ENCODE data around the gene HAUS7.

Gene HAUS7

DNA sequence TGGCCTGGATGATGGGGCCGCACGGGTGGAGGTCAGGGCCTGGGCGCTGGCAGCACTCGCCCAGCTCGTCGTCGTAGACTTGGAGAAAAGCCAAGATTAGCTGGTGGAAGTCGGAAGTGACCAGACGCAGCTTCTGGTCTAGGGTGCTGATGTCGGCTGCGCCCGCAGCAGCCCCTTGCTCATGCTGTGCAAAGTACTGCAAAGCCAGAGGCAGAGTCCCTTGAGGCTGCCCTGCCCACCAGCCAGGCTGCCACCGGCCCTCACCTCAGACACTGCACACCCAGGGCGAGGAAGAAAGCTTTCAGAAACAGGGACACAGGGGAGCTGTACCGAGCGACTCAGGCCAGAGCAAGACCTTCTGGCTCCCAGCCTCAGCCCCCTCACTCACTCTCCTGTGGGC lies 14.8 kb downstream of the HAUS7 start:
- no peak for DNase-seq (ENCODE audit: low read depth in 2 of 2)

DNA sequence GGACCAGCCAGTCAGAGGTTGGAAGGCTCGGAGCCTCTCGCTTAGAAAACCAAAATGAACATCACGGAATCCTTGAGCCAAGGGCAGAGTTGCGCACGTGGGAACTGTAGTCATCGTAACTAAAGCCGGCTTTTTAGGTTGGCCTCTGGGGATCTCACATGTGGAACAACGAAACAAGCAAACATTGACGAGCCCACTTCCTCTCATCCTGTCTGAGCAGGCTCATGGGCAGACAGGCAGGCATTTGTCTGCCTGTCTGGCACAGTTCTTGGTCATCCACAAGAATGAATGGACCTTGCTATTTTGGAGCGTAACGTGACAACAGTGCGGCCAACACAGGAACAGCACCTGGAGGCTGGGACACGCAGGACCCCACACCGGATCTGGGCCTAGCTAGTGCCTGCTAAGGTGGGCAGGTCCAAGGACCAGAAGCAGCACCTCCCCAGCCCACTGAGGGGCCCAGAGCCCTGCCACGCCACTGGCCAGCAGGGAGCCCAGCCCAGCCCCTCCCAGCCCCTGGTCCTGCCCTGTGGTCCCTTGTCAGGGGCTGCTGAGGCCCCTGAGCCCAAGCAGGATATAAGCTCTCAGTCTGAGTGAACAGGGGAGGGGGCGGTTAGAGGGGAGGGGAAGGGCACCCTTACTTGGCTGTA lies 15.3 kb downstream of the HAUS7 start:
- no peak for DNase-seq (ENCODE audit: low read depth in 2 of 2)

DNA sequence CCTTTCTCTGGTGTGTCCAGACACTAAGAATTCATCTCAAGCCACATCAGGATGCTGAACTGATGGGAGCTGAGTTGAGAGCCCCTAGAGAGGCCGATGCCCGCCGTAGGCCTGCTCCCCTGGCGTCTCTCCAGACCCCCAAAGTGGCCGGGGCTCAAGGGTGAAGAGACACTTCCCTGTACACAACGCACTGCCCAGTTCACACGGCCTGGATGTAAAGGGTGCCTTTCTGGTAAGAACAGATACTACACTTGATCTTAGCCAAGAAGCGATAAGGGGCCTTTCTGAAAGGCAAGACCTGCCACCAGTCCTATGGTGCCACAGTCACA lies 19.5 kb downstream of the HAUS7 start:
- no peak for DNase-seq (ENCODE audit: low read depth in 2 of 2)

DNA sequence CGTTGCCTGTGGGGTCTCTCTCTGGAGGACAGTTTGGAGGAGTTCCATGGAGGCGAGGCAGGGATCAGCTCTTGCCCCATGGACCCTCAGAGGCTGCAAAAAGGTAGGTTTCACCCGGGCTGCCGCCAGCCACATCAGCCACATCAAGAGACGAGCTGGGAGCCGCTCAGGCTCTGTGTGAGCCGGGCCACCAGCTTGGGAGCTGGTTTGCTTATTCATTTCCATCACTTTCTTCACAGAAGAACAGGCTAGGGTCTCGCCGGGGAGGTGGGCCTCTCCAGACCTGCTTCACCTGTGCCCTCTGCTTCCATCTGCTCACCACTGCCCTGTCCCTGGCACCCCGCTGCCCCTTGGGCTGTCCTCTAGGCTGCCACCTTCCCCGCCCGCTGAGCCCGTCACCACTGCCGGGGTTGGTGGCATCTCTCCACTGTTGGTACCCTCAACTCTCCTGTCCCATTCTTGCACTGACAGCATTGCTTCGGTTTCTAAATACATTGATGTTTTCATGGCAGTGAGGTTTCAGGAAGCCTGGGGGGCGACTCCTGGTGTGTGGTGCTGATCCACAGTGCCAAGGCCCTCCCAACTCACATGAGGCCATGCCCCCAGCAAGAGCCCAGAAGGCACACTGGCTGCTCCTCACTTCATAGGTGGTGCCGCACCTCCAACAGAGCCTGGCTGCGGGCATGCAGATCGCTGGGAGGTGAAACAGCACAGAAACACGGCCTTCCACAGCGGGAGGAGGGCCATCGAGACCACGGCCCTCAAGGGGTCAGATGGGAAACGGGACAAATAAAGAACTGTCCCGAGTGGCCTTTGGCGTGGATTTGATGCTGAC lies 20.0 kb downstream of the HAUS7 start:
- no peak for DNase-seq (ENCODE audit: low read depth in 2 of 2)

- no peak for DNase-seq (ENCODE audit: low read depth in 2 of 2)
Measured at GRCh38 chrX:153449368-153450113, 20.8 kb downstream of the HAUS7 start.

GRCh38 chrX:153448556-153449367 lies 21.6 kb downstream of the HAUS7 start:
- DNase-seq (ENCODE audit: low read depth in 2 of 2) = no peak

DNA sequence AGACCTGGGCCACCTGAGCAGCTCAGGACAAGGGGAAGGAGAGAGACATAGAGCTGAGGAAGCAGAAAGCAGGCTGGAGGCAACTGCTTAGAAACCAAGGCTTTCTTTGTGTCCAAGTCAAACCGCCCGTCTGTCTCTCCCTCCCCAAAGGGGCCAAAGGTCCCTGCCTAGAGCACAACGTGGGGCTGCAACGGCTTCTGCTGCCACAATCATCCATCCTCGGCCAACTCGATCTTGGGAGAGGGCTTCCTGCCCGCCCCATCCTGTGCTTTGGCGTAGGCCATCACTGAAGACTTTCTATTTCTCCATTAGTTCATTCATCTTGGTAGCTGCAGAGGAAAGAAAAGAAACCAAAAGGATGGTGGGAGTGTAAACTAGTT lies 22.8 kb downstream of the HAUS7 start:
- DNase-seq (ENCODE audit: low read depth in 2 of 2) = no peak

- DNase-seq (ENCODE audit: low read depth in 2 of 2) = no peak
Measured at GRCh38 chrX:153446950-153447580, 23.3 kb downstream of the HAUS7 start.

DNA sequence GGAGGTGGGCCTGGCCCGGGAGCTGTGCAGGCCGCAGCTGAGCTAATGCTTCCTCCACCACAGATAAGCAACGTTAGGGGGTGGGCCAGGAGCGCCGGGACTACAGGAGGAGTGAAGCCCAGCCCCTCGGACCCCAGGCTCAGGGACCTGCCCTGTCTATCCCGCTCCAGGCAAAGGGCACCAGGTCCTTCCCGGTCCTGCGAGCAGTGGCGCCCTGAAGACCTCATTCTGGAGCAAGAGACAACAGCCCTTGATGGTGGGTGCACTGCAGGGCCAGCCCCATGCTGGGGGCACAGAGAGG lies 23.8 kb downstream of the HAUS7 start:
- no peak for DNase-seq (ENCODE audit: low read depth in 2 of 2)

DNA sequence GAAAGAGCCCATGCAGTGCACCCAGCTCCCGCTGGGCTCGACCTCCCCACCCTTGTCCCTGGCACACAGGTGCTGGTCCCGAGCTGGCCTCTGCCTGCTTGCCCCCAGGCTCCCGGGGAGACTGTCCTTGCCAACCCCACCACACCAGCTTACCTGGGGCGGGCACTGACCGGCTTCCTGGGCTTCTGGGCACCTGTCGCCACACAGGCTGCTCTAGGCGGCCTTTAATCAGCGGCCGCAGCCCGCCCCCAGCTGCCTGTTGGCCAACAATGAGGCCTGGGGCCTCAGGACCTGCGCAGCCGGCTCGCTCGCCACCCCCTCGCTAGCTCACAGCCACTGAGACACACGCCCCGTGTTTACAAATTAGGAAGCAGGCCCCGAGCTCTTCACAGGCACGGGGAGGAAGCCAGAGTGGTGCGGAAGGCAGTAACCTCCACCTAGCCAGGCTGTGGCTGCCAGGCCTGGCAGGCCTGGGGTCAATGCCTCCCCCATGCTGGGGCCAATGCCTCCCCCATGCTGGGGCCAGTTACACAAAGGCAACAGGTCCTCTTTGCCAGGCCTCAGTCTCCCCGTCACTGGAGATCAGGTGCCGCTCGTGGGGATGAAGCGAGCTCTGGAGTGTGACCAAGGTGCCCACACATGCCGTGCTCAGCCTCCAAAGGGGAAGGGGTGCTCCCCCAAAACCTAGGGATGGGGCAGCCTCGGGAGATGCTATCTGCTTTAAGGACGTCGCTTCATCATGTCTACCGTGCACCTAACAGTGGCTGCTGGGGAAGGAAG lies 24.3 kb downstream of the HAUS7 start, which contains the start of gene TREX2:
Gene TREX2 (minus strand): TSS at position 201 of the 780 bp plus-strand sequence. CDS start 626 bp downstream, outside the sequence.
- DNase-seq (ENCODE audit: low read depth in 2 of 2) = no peak

- no peak for DNase-seq (ENCODE audit: low read depth in 2 of 2)
Measured at GRCh38 chrX:153445106-153445855, 25.1 kb downstream of the HAUS7 start.

DNA sequence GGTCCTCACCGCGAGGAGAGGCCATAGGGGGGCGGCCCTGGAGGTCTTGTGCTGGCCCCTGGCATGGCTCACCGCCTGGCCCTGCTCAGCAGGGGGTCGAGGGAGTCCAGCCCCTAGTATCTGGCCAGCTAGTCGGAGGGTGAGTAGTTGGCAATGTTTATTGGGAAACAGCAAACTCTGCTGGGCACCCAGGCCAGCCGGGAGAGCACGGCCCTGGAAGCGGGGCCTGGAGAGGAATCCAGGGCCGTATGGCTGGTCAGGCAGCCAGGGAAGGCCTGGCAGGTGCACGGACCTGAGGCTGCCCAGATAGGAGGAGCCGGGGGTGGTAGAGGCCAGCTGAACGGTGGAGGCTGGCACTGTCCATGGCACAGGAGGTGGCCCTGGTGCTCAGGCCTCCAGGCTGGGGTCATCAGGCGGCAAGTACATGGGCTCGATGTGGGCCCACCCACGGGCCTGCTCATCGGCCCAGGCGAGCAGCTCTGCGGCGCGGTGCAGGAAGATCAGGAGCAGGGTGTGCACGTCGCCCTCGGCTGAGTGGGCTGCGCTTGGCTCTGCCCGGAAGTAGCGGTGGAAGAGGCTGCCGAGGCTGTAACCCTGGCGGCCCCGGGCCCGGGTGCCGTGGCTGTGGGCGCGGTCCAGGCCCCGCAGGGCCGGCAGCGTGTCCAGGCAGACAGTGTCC lies 25.9 kb downstream of the HAUS7 start:
- no peak for DNase-seq (ENCODE audit: low read depth in 2 of 2)

- no peak for DNase-seq (ENCODE audit: low read depth in 2 of 2)
Measured at GRCh38 chrX:153443476-153444332, 26.7 kb downstream of the HAUS7 start.

DNA sequence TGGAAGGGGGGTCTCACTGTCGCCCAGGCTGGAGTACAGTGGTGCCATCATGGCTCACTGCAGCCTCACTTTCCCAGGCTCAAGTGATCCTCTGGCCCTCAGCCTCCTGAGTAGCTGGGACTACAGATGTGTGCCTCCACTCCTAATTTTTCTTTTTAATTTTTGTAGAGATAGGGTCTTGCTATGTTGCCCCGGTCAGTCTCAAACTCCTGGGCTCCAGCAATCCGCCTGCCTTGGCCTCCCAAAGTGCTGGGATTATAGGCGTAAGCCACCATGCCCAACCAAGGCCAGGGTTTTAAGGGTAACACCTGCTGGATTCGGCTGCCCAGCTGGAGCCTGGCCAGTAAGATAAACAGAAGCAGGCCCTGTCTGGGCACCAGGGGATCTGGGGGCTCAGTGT lies 27.9 kb downstream of the HAUS7 start:
- no peak for DNase-seq (ENCODE audit: low read depth in 2 of 2)

DNA sequence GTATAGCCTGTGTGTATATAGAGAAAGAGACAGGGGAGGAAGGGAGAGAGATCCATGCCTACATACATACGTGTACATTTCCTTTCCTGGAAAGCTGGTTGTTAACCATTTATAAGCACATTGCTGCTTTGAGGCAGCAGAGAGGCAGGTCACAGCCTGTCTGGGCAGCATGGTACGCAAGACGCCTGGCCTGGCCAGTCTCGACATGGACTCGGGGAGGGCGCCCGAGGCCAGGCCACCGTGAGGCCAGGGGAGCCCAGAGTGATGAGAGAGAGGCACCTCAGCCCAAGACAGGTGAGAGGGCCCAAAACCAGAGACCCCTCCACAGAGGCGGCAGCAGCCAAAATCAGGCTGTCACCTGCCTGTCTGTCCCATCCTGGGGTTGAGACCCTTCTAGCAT lies 28.4 kb downstream of the HAUS7 start:
- no peak for DNase-seq (ENCODE audit: low read depth in 2 of 2)

DNA sequence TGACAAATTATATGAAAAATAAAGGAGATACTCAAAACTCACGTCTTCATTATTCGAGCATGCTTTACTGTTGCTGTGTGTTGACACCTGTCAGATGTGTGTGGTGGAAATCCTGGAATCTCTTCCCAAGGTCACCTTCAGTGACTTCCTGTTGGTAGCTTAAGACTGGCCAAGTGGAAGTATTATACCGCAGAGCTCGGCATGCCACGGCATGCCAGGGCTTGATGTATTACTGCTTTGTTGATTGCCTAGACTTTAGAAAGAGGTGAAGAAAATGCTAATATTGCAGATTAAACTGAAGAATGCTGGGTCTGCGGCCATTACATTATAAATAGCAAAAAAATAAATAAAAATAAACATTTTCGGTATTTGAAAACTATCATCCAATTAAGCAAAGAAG lies 29.1 kb downstream of the HAUS7 start:
- DNase-seq (ENCODE audit: low read depth in 2 of 2) = no peak

DNA sequence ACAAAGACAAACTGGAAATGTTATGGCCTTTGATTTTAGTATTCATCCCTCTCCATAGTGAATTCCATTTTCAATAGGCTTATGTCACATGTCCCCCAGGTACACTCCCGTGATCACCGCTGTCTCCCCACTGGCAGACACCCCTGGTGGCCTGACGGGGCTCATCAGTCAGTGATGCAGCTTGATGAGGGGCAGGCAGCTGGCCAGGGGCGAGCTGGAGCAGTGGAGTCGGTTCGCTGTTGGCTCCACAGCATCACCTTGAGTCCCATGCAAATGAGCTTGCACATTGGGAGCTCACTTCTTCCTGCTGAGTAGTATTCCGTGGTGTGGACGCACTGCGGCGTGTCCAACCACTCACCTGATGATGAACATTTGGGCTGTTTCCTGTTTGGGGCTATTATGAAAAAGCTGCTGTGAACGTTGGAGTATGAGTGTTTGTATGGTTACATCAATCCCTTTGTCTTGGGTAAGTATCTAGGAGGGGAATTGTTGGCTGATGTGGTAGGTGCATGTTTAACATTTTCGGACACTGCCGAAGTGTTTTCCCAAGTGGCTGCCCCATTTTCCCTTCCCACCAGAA lies 29.7 kb downstream of the HAUS7 start:
- no peak for DNase-seq (ENCODE audit: low read depth in 2 of 2)

- no peak for DNase-seq (ENCODE audit: low read depth in 2 of 2)
Measured at GRCh38 chrX:153439977-153440376, 30.4 kb downstream of the HAUS7 start.

Measured in stimulated activated CD8-positive, alpha-beta memory T cell treated with anti-CD3 and anti-CD28 coated beads, Interleukin-7, amount 100 ng/mL, for 4 hours (primary cell).